ENCODE measurements around the gene SBNO2. TPM values are rescaled to one million over a fixed set of nuclear protein-coding genes. Genes with fewer than 3 reads are reported as not detected.

SBNO2 gene
- total RNA-seq, 1 donor from 2014 or later, result 120 TPM

DNA sequence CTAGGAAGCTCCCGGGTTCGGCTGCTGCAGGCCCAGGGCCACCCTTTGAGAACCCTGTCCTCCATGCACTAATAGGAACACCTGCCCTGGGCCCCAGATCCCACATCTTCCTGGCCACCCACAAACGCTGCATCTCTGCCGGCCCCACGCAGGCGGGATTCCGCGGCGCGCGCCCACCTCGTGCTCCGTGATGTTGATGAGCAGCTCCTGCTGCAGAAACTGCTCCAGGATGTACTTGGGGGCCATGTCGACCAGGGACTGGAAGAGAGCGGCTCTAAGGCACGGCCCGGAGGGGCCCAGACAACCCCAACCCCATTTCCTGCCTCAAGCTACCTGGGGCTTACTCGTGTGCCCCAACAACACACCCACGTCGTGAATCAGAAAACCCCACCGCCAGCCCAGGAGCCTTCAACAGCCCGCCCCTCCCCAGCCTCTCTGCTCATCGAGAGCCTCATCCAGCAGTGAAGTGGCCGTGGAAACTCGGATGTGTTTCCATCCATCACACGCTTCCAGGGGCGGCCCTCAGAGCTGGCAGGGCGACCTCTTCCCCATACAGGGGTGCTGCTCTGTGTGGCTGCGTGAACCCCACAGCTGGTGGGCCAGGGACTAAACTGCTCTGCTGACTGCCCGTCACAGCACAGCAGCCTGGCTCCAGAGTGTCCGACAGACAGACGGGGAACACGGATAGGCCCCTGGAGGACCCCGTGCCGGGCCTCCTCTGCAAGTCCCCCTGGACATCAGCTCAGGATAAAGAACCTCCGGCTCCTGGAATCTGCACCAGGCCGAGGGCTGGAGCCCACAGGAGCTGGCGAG, 83.1 kb downstream of the SBNO2 start:
- Histone ChIP-seq H3K4me1 (peaks cover 11 to 12% of the 10 kb centered on the region in 2 donors), H3K36me3 (peaks cover 29 to 50% of the 10 kb centered on the region in 2 donors)
- intact Hi-C loops (cut with DNase I), result no loop called here

DNA sequence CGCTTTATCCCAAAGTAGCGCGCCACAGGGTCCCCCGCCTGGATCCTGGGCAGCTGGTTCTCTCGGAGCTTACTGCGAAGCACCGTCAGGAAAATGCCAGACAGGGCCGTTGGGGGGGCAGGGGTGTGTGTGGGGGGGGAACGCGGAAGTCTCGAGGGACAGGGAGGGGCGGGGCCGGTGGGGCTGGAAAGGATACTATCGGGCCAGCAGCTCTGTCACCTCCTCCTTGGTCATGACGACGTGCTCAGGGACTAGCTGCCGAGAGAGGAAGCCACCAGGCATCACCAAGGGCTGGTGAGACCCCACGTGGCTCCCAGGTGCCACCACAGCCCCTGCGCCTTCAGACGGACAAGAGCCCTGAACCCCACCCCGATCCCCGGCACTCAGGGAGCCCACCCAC, 84.2 kb downstream of the SBNO2 start:
- intact Hi-C loops (cut with DNase I), result no loop called here
- DNase-seq (ENCODE audit: low spot score in 2 of 2), result no peak
- no peak overlapping the region for H3K4me3 ChIP-seq
- H3K36me3 ChIP-seq, result peaks cover 29 to 53% of the 10 kb centered on the region in 2 donors
- peaks cover 11 to 12% of the 10 kb centered on the region in 2 donors for H3K4me1 ChIP-seq
- TF ChIP-seq, protein P1, sequence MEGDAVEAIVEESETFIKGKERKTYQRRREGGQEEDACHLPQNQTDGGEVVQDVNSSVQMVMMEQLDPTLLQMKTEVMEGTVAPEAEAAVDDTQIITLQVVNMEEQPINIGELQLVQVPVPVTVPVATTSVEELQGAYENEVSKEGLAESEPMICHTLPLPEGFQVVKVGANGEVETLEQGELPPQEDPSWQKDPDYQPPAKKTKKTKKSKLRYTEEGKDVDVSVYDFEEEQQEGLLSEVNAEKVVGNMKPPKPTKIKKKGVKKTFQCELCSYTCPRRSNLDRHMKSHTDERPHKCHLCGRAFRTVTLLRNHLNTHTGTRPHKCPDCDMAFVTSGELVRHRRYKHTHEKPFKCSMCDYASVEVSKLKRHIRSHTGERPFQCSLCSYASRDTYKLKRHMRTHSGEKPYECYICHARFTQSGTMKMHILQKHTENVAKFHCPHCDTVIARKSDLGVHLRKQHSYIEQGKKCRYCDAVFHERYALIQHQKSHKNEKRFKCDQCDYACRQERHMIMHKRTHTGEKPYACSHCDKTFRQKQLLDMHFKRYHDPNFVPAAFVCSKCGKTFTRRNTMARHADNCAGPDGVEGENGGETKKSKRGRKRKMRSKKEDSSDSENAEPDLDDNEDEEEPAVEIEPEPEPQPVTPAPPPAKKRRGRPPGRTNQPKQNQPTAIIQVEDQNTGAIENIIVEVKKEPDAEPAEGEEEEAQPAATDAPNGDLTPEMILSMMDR (IDR thresholded peaks at IDR 0.05), result no peak
- no peaks in the 10 kb centered on the region for H3K9me3 ChIP-seq
- H3K27me3 ChIP-seq, result no peaks in the 10 kb centered on the region
- no peak overlapping the region for H3K27ac ChIP-seq

More for the DNA sequence above, 83.1 kb downstream of the SBNO2 start:
- TF ChIP-seq, protein P1 (IDR thresholded peaks at IDR 0.05), result no peak
- Histone ChIP-seq H3K9me3 (no peaks in the 10 kb centered on the region), H3K4me3 (no peak overlapping the region), H3K27ac (no peak overlapping the region), H3K27me3 (no peaks in the 10 kb centered on the region)
- no peak for DNase-seq (ENCODE audit: low spot score in 2 of 2)

DNA sequence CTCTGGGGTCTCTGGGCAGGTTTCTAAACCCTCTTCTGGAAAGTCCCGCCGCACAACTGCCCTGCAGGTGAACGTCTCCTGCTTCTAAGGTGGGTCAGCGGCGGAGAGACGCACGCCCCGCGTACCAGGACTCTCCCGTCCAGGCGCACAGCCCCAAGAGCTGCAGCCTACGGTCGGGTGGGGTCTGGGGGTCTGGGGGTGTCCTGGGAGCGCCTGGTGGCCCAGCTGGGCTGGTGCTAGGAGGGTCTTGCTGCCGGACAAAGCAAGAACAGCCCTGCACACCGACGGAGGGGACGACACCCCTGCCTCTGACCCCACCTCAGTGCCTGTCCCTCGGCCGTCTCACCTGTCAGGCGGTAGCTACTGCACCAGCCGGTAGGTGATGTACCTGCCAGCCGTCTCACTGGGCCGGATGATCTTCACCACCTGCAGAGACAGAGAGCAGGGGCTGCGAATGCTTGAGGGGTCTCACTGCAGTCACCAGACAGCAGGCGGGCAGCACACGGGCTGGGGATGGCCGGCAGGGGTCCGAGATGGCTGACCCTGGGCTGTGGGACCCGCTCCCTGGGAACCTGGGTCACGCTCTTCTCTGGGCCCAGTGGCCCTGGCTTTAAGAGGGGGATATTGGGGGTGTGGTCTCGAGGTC, 84.8 kb downstream of the SBNO2 start:
- Histone ChIP-seq H3K4me1 (peaks cover 8 to 10% of the 10 kb centered on the region in 2 donors), H3K9me3 (no peaks in the 10 kb centered on the region), H3K4me3 (no peak overlapping the region), H3K27me3 (no peaks in the 10 kb centered on the region), H3K36me3 (peaks cover 29 to 53% of the 10 kb centered on the region in 2 donors), H3K27ac (no peak overlapping the region)
- intact Hi-C loops (cut with DNase I), result no loop called here
- TF ChIP-seq, protein P1 (IDR thresholded peaks at IDR 0.05), result no peak
- DNase-seq (ENCODE audit: low spot score in 2 of 2), result no peak

DNA sequence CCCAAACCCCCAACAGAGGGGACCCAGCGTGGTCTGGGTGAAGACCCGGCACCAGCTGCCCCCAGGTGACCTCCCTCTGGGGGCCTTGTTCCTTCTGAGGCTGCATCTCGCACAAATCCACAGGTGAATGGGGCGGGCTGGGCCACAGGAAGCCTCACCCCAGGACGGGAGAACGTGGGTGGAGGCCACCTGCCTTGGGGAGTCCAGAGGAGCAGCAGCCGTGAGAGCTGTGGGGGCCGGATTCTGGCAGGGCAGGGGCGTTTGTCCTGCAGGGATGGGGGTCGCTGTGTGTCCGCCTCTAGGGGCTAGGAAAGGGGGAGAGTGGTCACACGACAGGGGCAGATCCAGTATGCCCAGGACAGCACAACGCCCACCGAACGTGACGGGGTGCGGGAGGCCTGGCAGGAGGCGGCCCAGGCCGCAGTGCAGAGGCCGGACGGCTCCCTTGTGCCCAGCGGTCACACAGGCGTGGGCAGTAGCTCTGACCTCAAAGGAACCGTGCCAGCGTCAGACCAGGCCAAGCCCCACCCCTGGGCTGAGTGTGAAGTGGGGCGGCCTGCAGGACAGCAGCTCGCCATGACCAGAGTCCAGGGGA, 85.6 kb downstream of the SBNO2 start:
- TF ChIP-seq, protein P1 (IDR thresholded peaks at IDR 0.05), result no peak
- intact Hi-C loops (cut with DNase I), result no loop called here
- H3K4me3 ChIP-seq, result no peak overlapping the region

DNA sequence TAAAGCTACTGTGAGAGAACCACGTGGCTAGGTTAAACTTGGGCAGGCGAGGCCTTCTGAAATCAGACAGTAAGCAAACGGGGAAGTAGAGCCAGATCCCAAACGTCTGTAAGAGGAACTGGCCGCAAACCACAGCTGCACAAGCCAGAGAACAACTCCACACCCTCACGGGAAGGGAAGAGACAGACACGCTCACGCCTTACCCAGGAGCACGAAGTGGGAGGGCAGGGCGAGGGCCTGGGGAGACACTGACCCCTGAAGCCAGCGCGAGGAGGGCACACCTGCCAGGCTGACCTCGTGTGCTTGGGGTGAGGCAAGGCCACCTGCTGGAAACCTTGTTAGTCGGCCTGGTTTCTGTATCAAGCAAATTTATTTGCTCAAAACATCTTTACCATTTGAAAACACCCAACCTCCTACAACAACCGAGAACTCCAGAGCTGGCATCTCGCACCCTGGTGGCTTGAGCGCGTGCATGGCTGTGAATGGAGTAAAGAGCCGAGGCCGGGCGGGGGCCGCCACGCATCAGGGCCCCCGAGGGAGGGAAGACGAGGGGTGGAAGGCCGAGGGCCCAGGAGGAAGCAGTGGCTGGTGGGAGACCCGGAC, 86.2 kb downstream of the SBNO2 start:
- peak in 1 of 2 donors; percentile 53 for DNase-seq (ENCODE audit: low spot score in 2 of 2)
- Histone ChIP-seq H3K27ac (peak overlapping the region; percentile 60 to 66), H3K9me3 (no peaks in the 10 kb centered on the region), H3K27me3 (no peaks in the 10 kb centered on the region), H3K36me3 (peaks cover 29 to 53% of the 10 kb centered on the region in 2 donors), H3K4me1 (peaks cover 0 to 3% of the 10 kb centered on the region in 2 donors), H3K4me3 (no peak overlapping the region)
- TF ChIP-seq, protein P1 (IDR thresholded peaks at IDR 0.05), result no peak
- intact Hi-C loops (cut with DNase I), result no loop called here

More for the DNA sequence above, 85.6 kb downstream of the SBNO2 start:
- H3K4me1 ChIP-seq, result peaks cover under 1 to 3% of the 10 kb centered on the region in 2 donors
- H3K27me3 ChIP-seq, result no peaks in the 10 kb centered on the region
- peak overlapping the region; percentile 60 to 66 for H3K27ac ChIP-seq
- H3K36me3 ChIP-seq, result peaks cover 29 to 53% of the 10 kb centered on the region in 2 donors
- DNase-seq (ENCODE audit: low spot score in 2 of 2), result no peak
- H3K9me3 ChIP-seq, result no peaks in the 10 kb centered on the region
